ENCODE measurements around the gene TMEM242.

Gene TMEM242

GRCh38 chr6:157280157-157280556 is 43.2 kb downstream of the TMEM242 start:
- Histone ChIP-seq H3K27ac (ENCODE audit: low read depth, low read length) (no peak overlapping the region), H3K27me3 (ENCODE audit: insufficient read depth, low read length) (peaks cover 9% of the 10 kb centered on the region)

DNA sequence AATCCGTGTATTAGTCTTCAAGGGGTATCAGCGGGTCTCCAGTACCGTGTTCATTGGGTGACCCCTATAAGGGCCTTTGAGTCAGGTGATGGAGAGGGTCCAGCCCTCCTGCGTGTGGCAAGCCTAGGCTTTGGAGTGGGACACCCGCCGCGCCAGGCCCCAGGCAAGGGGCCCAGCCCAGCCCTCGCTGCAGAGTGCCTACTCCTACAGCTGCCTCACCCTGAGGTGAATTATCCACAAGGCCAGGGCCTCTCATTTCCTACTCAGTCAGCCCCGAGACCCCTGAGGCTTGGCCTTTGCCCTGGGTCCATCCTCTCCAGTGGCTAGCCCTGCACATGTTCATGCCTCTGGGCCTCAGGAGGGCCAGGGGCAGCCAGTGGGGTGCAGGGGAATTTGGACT is 45.1 kb downstream of the TMEM242 start:
- Histone ChIP-seq H3K4me1 (ENCODE audit: insufficient read depth, low read length) (peaks cover 7% of the 10 kb centered on the region; the same call in 1 of the 2 replicates), H3K36me3 (ENCODE audit: insufficient read depth, low read length) (no peaks in the 10 kb centered on the region), H3K9ac (ENCODE audit: low read depth, low read length) (no peak overlapping the region), H3K9me3 (ENCODE audit: insufficient read depth, low read depth, low read length) (no peaks in the 10 kb centered on the region), H3K27ac (ENCODE audit: low read depth, low read length) (no peak overlapping the region), H3K27me3 (ENCODE audit: insufficient read depth, low read length) (peaks cover 25% of the 10 kb centered on the region), H3K4me3 (ENCODE audit: low read length) (no peak overlapping the region)
- WGBS = 94% methylated on average over 9 of the region's 9 CpGs

More at GRCh38 chr6:157280157-157280556, 43.2 kb downstream of the TMEM242 start:
- no peaks in the 10 kb centered on the region for H3K9me3 ChIP-seq (ENCODE audit: insufficient read depth, low read depth, low read length)
- WGBS = 40% methylated on average over 17 of the region's 17 CpGs
- H3K36me3 ChIP-seq (ENCODE audit: insufficient read depth, low read length) = no peaks in the 10 kb centered on the region
- H3K9ac ChIP-seq (ENCODE audit: low read depth, low read length) = no peak overlapping the region
- peaks cover 7% of the 10 kb centered on the region; the same call in 1 of the 2 replicates for H3K4me1 ChIP-seq (ENCODE audit: insufficient read depth, low read length)
- no peak overlapping the region for H3K4me3 ChIP-seq (ENCODE audit: low read length)

- Histone ChIP-seq H3K9ac (ENCODE audit: low read depth, low read length) (no peak overlapping the region), H3K27me3 (ENCODE audit: insufficient read depth, low read length) (peaks cover 25% of the 10 kb centered on the region), H3K4me3 (ENCODE audit: low read length) (no peak overlapping the region), H3K9me3 (ENCODE audit: insufficient read depth, low read depth, low read length) (no peaks in the 10 kb centered on the region), H3K27ac (ENCODE audit: low read depth, low read length) (no peak overlapping the region), H3K4me1 (ENCODE audit: insufficient read depth, low read length) (peaks cover 7% of the 10 kb centered on the region; the same call in 1 of the 2 replicates), H3K36me3 (ENCODE audit: insufficient read depth, low read length) (no peaks in the 10 kb centered on the region)
- WGBS = 91% methylated on average over 8 of the region's 9 CpGs
Measured at GRCh38 chr6:157276731-157277130, 46.6 kb downstream of the TMEM242 start.

DNA sequence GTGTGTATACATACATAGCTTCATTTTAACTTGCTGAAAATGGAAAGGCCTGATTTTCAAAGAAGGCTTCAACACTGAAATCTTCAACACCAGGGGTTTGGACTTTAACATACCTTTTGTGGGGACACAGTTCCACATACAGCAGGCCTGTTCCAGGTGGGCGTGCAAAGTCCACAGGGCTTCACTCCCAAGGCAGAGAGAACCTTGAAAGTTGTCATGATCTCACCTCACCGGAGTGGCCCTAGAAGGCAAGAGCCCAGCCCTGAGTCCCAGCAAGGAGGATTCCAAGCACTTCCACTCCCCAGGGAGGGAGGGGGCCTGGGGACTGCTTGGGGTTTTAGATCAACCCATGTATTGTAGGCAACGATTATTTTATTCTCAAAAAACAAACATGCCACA is 47.2 kb downstream of the TMEM242 start:
- WGBS = 96% methylated on average over 2 of the region's 3 CpGs
- Histone ChIP-seq H3K4me3 (ENCODE audit: low read length) (no peak overlapping the region), H3K4me1 (ENCODE audit: insufficient read depth, low read length) (peaks cover 7% of the 10 kb centered on the region; the same call in 1 of the 2 replicates), H3K36me3 (ENCODE audit: insufficient read depth, low read length) (no peaks in the 10 kb centered on the region), H3K27me3 (ENCODE audit: insufficient read depth, low read length) (peaks cover 25% of the 10 kb centered on the region), H3K27ac (ENCODE audit: low read depth, low read length) (no peak overlapping the region), H3K9me3 (ENCODE audit: insufficient read depth, low read depth, low read length) (no peaks in the 10 kb centered on the region), H3K9ac (ENCODE audit: low read depth, low read length) (no peak overlapping the region)

DNA sequence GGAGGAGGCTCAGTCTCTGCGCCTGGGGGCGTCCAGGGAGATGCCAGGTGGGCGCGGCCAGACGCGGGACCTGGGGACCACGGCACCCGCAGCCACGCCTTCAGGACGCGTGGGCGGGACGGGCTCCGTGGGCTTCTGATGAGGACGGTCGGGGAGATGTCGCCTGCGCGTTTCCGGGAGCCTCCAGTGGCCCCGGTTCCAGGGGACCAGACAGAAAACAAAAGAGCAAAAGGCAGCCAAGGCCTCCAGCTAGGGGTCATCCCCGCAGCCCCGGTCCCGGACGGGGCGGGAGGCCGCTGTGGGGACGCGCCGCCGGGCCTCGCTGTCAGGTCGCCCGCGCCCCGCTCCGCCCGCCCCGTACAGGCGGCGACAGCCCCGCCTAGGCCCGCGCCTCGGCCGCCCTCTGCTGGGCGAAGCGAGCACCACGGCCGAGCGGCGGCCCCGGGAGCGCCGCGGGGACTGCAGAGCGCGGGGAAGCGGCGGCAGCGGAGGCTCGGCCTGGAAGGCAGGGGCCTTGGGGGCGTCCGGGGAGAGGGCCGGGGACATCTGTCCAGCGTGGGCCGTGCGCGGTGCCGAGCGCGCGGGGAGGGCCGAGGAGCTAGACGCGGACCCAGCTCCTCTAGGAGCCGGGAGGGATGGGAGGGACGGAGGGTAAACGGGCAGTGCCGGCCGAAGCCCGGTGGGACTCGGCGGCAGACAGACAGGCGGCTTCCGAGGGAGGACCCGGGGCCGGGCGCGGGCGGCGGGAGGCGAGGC is 48.7 kb downstream of the TMEM242 start:
- Histone ChIP-seq H3K9ac (ENCODE audit: low read depth, low read length) (peak overlapping the region; percentile 61), H3K4me3 (ENCODE audit: low read length) (peak overlapping the region; percentile 64), H3K9me3 (ENCODE audit: insufficient read depth, low read depth, low read length) (no peaks in the 10 kb centered on the region), H3K27ac (ENCODE audit: low read depth, low read length) (no peak overlapping the region), H3K36me3 (ENCODE audit: insufficient read depth, low read length) (no peaks in the 10 kb centered on the region), H3K4me1 (ENCODE audit: insufficient read depth, low read length) (peaks cover 7% of the 10 kb centered on the region; the same call in 1 of the 2 replicates), H3K27me3 (ENCODE audit: insufficient read depth, low read length) (peaks cover 25% of the 10 kb centered on the region)
- under 1% methylated on average over 93 of the region's 93 CpGs for WGBS

- Histone ChIP-seq H3K9ac (ENCODE audit: low read depth, low read length) (no peak overlapping the region), H3K4me1 (ENCODE audit: insufficient read depth, low read length) (peaks cover 7% of the 10 kb centered on the region; the same call in 1 of the 2 replicates), H3K27me3 (ENCODE audit: insufficient read depth, low read length) (peaks cover 25% of the 10 kb centered on the region), H3K9me3 (ENCODE audit: insufficient read depth, low read depth, low read length) (no peaks in the 10 kb centered on the region), H3K4me3 (ENCODE audit: low read length) (peak overlapping the region; percentile 64), H3K27ac (ENCODE audit: low read depth, low read length) (no peak overlapping the region), H3K36me3 (ENCODE audit: insufficient read depth, low read length) (no peaks in the 10 kb centered on the region)
- whole genome bisulfite sequencing = 10% methylated on average over 26 of the region's 30 CpGs
Measured at GRCh38 chr6:157273756-157274470, 49.4 kb downstream of the TMEM242 start.

GRCh38 chr6:157272866-157273755 is 50.2 kb downstream of the TMEM242 start:
- Histone ChIP-seq H3K27ac (ENCODE audit: low read depth, low read length) (no peak overlapping the region), H3K36me3 (ENCODE audit: insufficient read depth, low read length) (no peaks in the 10 kb centered on the region), H3K4me3 (ENCODE audit: low read length) (peak overlapping the region; percentile 64; the same call in 1 of the 2 replicates), H3K9ac (ENCODE audit: low read depth, low read length) (no peak overlapping the region), H3K4me1 (ENCODE audit: insufficient read depth, low read length) (peaks cover 7% of the 10 kb centered on the region; the same call in 1 of the 2 replicates), H3K27me3 (ENCODE audit: insufficient read depth, low read length) (peaks cover 25% of the 10 kb centered on the region), H3K9me3 (ENCODE audit: insufficient read depth, low read depth, low read length) (no peaks in the 10 kb centered on the region)
- 81% methylated on average over 17 of the region's 19 CpGs for WGBS

GRCh38 chr6:157272372-157272771 is 50.9 kb downstream of the TMEM242 start:
- Histone ChIP-seq H3K27me3 (ENCODE audit: insufficient read depth, low read length) (peaks cover 25% of the 10 kb centered on the region), H3K36me3 (ENCODE audit: insufficient read depth, low read length) (no peaks in the 10 kb centered on the region), H3K27ac (ENCODE audit: low read depth, low read length) (no peak overlapping the region), H3K4me1 (ENCODE audit: insufficient read depth, low read length) (peaks cover 1% of the 10 kb centered on the region; the same call in 1 of the 2 replicates), H3K9me3 (ENCODE audit: insufficient read depth, low read depth, low read length) (no peaks in the 10 kb centered on the region), H3K9ac (ENCODE audit: low read depth, low read length) (no peak overlapping the region), H3K4me3 (ENCODE audit: low read length) (no peak overlapping the region)
- 80% methylated on average over 5 of the region's 7 CpGs for WGBS

DNA sequence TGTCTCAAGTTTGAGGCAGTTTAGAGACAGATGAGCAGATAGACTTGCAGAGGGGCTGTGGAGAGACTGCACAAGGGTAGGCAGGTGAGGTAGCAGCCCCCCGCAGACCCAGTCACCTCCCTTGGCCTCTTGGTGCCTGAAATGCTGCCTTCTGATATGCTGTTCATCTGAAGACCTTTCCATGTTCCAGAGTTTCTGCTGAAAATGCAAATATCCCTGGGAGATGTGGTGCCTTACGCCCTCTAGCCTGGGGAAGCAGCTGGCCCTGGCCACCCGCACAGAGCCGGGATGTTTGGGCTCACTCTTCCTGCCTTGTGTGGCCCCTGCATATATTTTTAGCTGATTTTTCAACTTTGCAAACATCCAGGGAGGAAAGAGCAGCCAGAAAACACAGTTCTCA is 51.4 kb downstream of the TMEM242 start:
- Histone ChIP-seq H3K9ac (ENCODE audit: low read depth, low read length) (no peak overlapping the region), H3K4me1 (ENCODE audit: insufficient read depth, low read length) (no peaks in the 10 kb centered on the region), H3K4me3 (ENCODE audit: low read length) (no peak overlapping the region), H3K27ac (ENCODE audit: low read depth, low read length) (no peak overlapping the region), H3K9me3 (ENCODE audit: insufficient read depth, low read depth, low read length) (no peaks in the 10 kb centered on the region), H3K36me3 (ENCODE audit: insufficient read depth, low read length) (no peaks in the 10 kb centered on the region), H3K27me3 (ENCODE audit: insufficient read depth, low read length) (peaks cover 25% of the 10 kb centered on the region)
- 93% methylated on average over 4 of the region's 4 CpGs for WGBS

GRCh38 chr6:157271441-157271840 is 51.9 kb downstream of the TMEM242 start:
- H3K4me1 ChIP-seq (ENCODE audit: insufficient read depth, low read length) = no peaks in the 10 kb centered on the region
- peaks cover 25% of the 10 kb centered on the region for H3K27me3 ChIP-seq (ENCODE audit: insufficient read depth, low read length)
- H3K9ac ChIP-seq (ENCODE audit: low read depth, low read length) = no peak overlapping the region
- no peak overlapping the region for H3K27ac ChIP-seq (ENCODE audit: low read depth, low read length)
- no peaks in the 10 kb centered on the region for H3K36me3 ChIP-seq (ENCODE audit: insufficient read depth, low read length)
- H3K4me3 ChIP-seq (ENCODE audit: low read length) = no peak overlapping the region
- 96% methylated on average over 9 of the region's 9 CpGs for WGBS
- H3K9me3 ChIP-seq (ENCODE audit: insufficient read depth, low read depth, low read length) = no peaks in the 10 kb centered on the region
